ENCODE data around the gene BCCIP.

The BCCIP gene

GRCh38 chr10:125822878-125823662, at the start of gene BCCIP, which contains the start of gene UROS:
TSS of gene BCCIP (plus strand) at chr10:125823546. CDS start at chr10:125823558, 12 bp downstream.
TSS of gene UROS (minus strand) at chr10:125823258. CDS start at chr10:125816499, 6,759 bp downstream.
- DNase-seq (ENCODE audit: low spot score), result peak; percentile 94

GRCh38 chr10:125773687-125774543, 49.4 kb upstream of the BCCIP start:
- DNase-seq (ENCODE audit: low spot score), result no peak

GRCh38 chr10:125774581-125775191, 48.7 kb upstream of the BCCIP start:
- DNase-seq (ENCODE audit: low spot score), result no peak

- DNase-seq (ENCODE audit: low spot score), result no peak
Measured at GRCh38 chr10:125775491-125776106, 47.7 kb upstream of the BCCIP start, which contains the start of gene MMP21. TSS of gene MMP21 (minus strand) at chr10:125775821. CDS start at chr10:125775821, 0 bp downstream.

GRCh38 chr10:125777806-125778205, 45.5 kb upstream of the BCCIP start:
- no peak for DNase-seq (ENCODE audit: low spot score)

- no peak for DNase-seq (ENCODE audit: low spot score)
Measured at GRCh38 chr10:125778556-125778955, 44.8 kb upstream of the BCCIP start.

GRCh38 chr10:125779403-125780327, 43.7 kb upstream of the BCCIP start:
- DNase-seq (ENCODE audit: low spot score), result no peak

GRCh38 chr10:125781374-125781773, 42.0 kb upstream of the BCCIP start:
- no peak for DNase-seq (ENCODE audit: low spot score)

GRCh38 chr10:125782054-125782453, 41.3 kb upstream of the BCCIP start:
- DNase-seq (ENCODE audit: low spot score), result no peak

- no peak for DNase-seq (ENCODE audit: low spot score)
Measured at GRCh38 chr10:125782616-125783015, 40.7 kb upstream of the BCCIP start.

GRCh38 chr10:125783408-125783807, 39.9 kb upstream of the BCCIP start:
- DNase-seq (ENCODE audit: low spot score), result no peak

- DNase-seq (ENCODE audit: low spot score), result peak; percentile 21
Measured at GRCh38 chr10:125783957-125784356, 39.4 kb upstream of the BCCIP start.

GRCh38 chr10:125785791-125786190, 37.6 kb upstream of the BCCIP start:
- no peak for DNase-seq (ENCODE audit: low spot score)

- DNase-seq (ENCODE audit: low spot score), result no peak
Measured at GRCh38 chr10:125788156-125789034, 35.0 kb upstream of the BCCIP start.

GRCh38 chr10:125792342-125793300, 30.7 kb upstream of the BCCIP start:
- no peak for DNase-seq (ENCODE audit: low spot score)

GRCh38 chr10:125795128-125795527, 28.2 kb upstream of the BCCIP start:
- DNase-seq (ENCODE audit: low spot score), result no peak

GRCh38 chr10:125795637-125796190, 27.6 kb upstream of the BCCIP start:
- no peak for DNase-seq (ENCODE audit: low spot score)

- DNase-seq (ENCODE audit: low spot score), result no peak
Measured at GRCh38 chr10:125797424-125797823, 25.9 kb upstream of the BCCIP start.

Measured in NAMALWA (cell line).